ENCODE data around the gene CPLX3. TPM values are rescaled to one million over a fixed set of nuclear protein-coding genes. Genes with fewer than 3 reads are reported as not detected.

CPLX3 gene, protein sequence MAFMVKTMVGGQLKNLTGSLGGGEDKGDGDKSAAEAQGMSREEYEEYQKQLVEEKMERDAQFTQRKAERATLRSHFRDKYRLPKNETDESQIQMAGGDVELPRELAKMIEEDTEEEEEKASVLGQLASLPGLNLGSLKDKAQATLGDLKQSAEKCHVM
- not detected for total RNA-seq

DNA sequence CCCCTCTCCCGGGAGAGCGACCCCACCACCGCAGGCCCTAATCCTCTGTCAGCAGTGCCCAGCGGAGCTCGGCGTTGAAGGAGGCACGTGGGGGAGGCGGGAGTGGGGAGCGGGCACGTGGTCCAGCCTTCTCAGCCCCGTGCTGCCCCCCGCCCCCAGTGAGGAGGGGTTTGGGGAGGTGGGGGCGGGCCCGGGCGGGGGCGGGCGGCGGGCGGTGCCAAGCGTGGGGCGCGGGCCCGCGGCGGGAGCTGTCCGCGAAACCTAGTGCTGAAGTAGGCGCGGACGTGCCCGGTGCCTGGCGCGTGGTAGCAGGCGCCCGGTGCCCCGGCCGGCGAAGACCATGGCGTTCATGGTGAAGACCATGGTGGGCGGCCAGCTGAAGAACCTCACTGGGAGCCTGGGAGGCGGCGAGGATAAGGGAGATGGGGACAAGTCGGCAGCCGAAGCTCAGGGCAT, at the start of gene CPLX3:
TSS of gene CPLX3 (plus strand) at position 264 of the 456 bp plus-strand sequence. CDS start at position 341, 77 bp downstream.
- no peak within 1 kb of the TSS for H3K4me3 ChIP-seq
- H3K27ac ChIP-seq: no peak within 1 kb of the TSS
- no peaks in the 10 kb centered on the region for H3K9me3 ChIP-seq
- H3K27me3 ChIP-seq: peaks cover 55% of the 10 kb centered on the region
- H3K36me3 ChIP-seq: no peaks in the 10 kb centered on the region
- TF ChIP-seq POLR2A (IDR thresholded peaks at IDR 0.05) (no peak), POLR2AphosphoS5 (IDR thresholded peaks at IDR 0.05) (no peak), EP300 (IDR thresholded peaks at IDR 0.05) (no peak)
- TF ChIP-seq, protein P1, sequence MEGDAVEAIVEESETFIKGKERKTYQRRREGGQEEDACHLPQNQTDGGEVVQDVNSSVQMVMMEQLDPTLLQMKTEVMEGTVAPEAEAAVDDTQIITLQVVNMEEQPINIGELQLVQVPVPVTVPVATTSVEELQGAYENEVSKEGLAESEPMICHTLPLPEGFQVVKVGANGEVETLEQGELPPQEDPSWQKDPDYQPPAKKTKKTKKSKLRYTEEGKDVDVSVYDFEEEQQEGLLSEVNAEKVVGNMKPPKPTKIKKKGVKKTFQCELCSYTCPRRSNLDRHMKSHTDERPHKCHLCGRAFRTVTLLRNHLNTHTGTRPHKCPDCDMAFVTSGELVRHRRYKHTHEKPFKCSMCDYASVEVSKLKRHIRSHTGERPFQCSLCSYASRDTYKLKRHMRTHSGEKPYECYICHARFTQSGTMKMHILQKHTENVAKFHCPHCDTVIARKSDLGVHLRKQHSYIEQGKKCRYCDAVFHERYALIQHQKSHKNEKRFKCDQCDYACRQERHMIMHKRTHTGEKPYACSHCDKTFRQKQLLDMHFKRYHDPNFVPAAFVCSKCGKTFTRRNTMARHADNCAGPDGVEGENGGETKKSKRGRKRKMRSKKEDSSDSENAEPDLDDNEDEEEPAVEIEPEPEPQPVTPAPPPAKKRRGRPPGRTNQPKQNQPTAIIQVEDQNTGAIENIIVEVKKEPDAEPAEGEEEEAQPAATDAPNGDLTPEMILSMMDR (IDR thresholded peaks at IDR 0.05): no peak
- peak; percentile 46 for ATAC-seq
- 34% methylated on average over 5 of the region's 44 CpGs; no CpG with 5 or more reads in 1 of the 2 donors for WGBS, 2 donors (ENCODE audit: low coverage in 1 of 2)
- peaks cover 0 to 7% (median 0%) of the 10 kb centered on the region in 3 donors for H3K4me1 ChIP-seq

DNA sequence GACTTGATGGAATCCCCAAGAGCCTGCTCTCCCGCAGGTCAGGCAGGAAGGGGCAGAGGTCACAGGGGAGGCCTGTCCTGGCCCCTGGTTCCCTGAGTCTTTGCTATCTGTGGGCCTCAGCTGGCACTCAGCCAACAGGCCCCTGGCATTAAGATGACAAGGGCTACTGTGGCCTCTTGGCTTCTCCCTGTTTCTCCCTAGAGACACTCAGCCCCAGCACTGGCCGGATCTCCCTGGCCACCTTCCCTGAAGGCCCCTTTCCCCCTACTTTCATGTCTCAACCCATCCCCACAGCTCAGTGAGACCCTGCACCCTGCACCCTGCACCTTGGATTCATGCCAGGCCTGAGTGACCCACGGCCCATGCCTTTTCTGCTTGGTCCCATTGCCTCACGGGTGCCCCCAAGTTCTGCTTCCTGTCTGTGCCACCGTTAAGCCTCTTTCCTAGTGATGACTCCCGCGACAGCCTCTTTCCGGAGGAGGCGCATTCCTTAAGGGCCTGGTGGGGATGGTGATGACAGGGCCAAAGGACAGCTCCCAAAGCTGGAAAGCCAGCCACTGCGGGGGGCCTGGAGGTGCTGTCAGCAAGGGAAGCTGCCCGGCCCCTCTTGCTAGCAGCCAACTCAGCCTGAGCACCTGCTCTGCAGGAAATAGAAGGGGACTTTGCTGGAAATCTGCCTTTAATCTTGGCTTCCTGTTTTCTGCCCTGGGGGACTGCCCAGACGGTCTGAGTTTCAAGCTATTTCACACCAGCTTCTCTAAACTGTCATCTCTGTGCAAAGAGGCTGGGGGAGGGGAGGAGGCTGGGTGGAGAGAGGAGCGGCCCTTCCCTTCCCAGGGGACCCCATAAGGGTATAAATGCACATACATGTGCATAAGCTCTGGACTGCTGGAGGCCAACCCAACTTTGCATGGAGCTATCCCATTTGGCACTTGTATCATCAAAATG, 49.3 kb upstream of the CPLX3 start:
- Histone ChIP-seq H3K9me3 (no peaks in the 10 kb centered on the region), H3K27ac (peak overlapping the region in 2 of 4 donors; percentile 17 to 39), H3K4me1 (peaks cover 0 to 36% (median 11%) of the 10 kb centered on the region in 3 donors), H3K4me3 (no peak overlapping the region), H3K36me3 (no peaks in the 10 kb centered on the region), H3K27me3 (no peaks in the 10 kb centered on the region)
- 63 to 80% methylated on average over 1 to 5 of the region's 13 CpGs for WGBS, 2 donors (ENCODE audit: low coverage in 1 of 2)
- no peak for ATAC-seq
- TF ChIP-seq, protein P1 (IDR thresholded peaks at IDR 0.05): no peak

DNA sequence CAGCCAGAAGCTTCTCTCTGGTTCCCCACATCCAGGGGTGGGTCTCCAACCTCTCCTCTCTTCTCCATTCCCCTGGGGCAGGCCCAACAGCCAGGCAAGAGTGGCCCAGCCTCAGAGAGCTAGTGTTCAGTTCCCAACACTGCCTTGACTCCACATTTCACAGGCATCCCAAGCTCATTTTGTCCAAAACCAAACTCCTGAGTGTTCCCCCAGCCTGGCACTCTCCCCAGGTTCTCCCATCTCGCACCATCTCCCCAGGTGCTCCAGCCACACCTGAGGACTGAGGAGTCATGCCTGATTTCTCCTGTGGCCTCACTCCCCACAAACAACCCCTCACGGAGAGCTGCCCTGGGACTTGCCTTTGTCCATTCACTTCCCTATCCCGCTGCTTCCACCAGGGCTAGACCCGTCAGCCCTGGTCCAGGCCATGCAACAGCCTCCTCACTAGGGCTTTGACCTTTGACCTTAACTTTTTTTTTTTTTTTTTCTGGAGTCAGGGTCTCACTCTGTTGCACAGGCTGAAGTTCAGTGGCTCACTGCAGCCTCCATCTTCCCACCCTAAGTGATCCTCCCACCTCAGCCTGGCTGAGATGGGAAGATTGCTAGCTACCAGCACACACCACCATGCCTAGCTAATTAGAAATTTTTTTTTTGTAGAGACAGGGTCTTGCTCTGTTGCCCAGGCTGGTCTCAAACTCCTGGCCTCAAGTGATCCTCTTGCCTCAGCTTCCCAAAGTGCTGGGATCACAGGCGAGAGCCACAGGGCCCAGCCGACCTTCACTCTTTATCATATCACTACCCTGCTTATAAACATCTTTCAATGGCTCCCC, 48.4 kb upstream of the CPLX3 start:
- H3K4me1 ChIP-seq: peaks cover 0 to 42% (median 12%) of the 10 kb centered on the region in 3 donors
- no peak for ATAC-seq
- no peak for TF ChIP-seq POLR2A (IDR thresholded peaks at IDR 0.05)
- no peak for TF ChIP-seq EP300 (IDR thresholded peaks at IDR 0.05)
- TF ChIP-seq POLR2AphosphoS5 (IDR thresholded peaks at IDR 0.05): no peak
- TF ChIP-seq, protein P1 (IDR thresholded peaks at IDR 0.05): no peak
- no peaks in the 10 kb centered on the region for H3K36me3 ChIP-seq
- no peaks in the 10 kb centered on the region for H3K9me3 ChIP-seq
- no peak overlapping the region for H3K4me3 ChIP-seq
- H3K27me3 ChIP-seq: no peaks in the 10 kb centered on the region
- 78 to 81% methylated on average over 4 of the region's 6 CpGs for WGBS, 2 donors (ENCODE audit: low coverage in 1 of 2)
- peak overlapping the region in 2 of 4 donors; percentile 4 to 39 for H3K27ac ChIP-seq

DNA sequence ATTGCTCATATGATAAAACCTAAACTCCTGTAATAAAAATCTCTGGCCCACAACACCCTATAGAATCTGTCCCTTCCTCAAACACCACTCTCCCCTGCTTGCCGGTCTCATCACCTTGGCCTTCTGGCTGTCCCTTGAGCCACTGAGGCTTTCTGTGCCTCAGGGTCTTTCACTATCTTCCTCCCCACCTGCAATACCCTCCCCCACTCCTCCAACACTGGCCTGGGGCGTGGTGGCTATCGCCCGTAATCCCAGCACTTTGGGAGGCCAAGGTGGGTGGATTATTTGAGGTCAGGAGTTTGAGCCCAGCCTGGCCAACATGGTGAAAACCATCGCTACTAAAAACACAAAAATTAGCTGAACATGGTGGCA, 47.8 kb upstream of the CPLX3 start:
- H3K4me3 ChIP-seq: no peak overlapping the region
- no peaks in the 10 kb centered on the region for H3K9me3 ChIP-seq
- H3K27ac ChIP-seq: no peak overlapping the region
- no peaks in the 10 kb centered on the region for H3K36me3 ChIP-seq
- 90 to 100% methylated on average over 2 to 3 of the region's 5 CpGs for WGBS, 2 donors (ENCODE audit: low coverage in 1 of 2)
- no peaks in the 10 kb centered on the region for H3K27me3 ChIP-seq
- H3K4me1 ChIP-seq: peaks cover 0 to 48% (median 18%) of the 10 kb centered on the region in 3 donors
- TF ChIP-seq POLR2AphosphoS5 (IDR thresholded peaks at IDR 0.05): no peak
- TF ChIP-seq, protein P1 (IDR thresholded peaks at IDR 0.05): no peak
- TF ChIP-seq EP300 (IDR thresholded peaks at IDR 0.05): no peak
- no peak for TF ChIP-seq POLR2A (IDR thresholded peaks at IDR 0.05)
- ATAC-seq: no peak

All from gastroesophageal sphincter (tissue), 4 donors.